HepG2 (cell line): ENCODE results near the gene MIB1. TPM values are rescaled to one million over a fixed set of nuclear protein-coding genes. Genes with fewer than 3 reads are reported as not detected.

ENCODE experiments used
- ATF6 ChIP-seq: sonication (generic); formaldehyde crosslinking; conservative IDR thresholded peaks from 2 replicates; pipeline ENCODE4 v1.4.0; 2020; ENCODE audit warnings: missing genetic modification reagents
- HNF1A ChIP-seq, 2 experiments: sonication (generic) in 1 of 2; formaldehyde crosslinking in 1 of 2; IDR thresholded peaks; 2 replicates each; pipeline versions ENCODE4 v1.4.0 to v1.6.1; 2016 to 2020; ENCODE audit warnings: borderline replicate concordance in 1 of 2, low read depth in 1 of 2, mild to moderate bottlenecking in 1 of 2, missing genetic modification reagents in 1 of 2
- IKZF4 ChIP-seq: sonication (generic); formaldehyde crosslinking; IDR thresholded peaks from 2 replicates; pipeline ENCODE4 v1.5.1; 2020; ENCODE audit warnings: borderline replicate concordance, mild to moderate bottlenecking, low read depth, missing genetic modification reagents; ENCODE audit errors: not compliant biosample characterization
- IRF1 ChIP-seq: sonication (generic); formaldehyde crosslinking; IDR thresholded peaks from 2 replicates; pipeline ENCODE4 v1.4.0; 2020; ENCODE audit warnings: low read depth, mild to moderate bottlenecking, missing genetic modification reagents
- KLF15 ChIP-seq: sonication (generic); formaldehyde crosslinking; IDR thresholded peaks from 2 replicates; pipeline ENCODE4 v1.8.1; 2023; ENCODE audit warnings: borderline replicate concordance, mild to moderate bottlenecking, inconsistent platforms, missing genetic modification reagents, mixed read lengths
- PHF5A ChIP-seq: IDR thresholded peaks from one replicate; pipeline ENCODE4 v1.6.1; 2018; ENCODE audit warnings: low read depth, missing genetic modification reagents; ENCODE audit not compliant: unreplicated experiment
- XBP1 ChIP-seq: sonication (generic); formaldehyde crosslinking; IDR thresholded peaks from 2 replicates; pipeline ENCODE4 v1.5.0; 2020; ENCODE audit warnings: missing genetic modification reagents
- ZNF256 ChIP-seq: sonication (generic); formaldehyde crosslinking; conservative IDR thresholded peaks from 2 replicates; pipeline ENCODE4 v1.4.0; 2020; ENCODE audit warnings: missing genetic modification reagents
- ZNF383 ChIP-seq: sonication (generic); formaldehyde crosslinking; IDR thresholded peaks from 2 replicates; pipeline ENCODE4 v1.4.0; 2020; ENCODE audit warnings: missing genetic modification reagents, mild to moderate bottlenecking, borderline replicate concordance
- ZNF441 ChIP-seq: sonication (generic); formaldehyde crosslinking; IDR thresholded peaks from 2 replicates; pipeline ENCODE4 v1.7.0; 2021; ENCODE audit warnings: missing genetic modification reagents, borderline replicate concordance
- ZNF589 ChIP-seq: sonication (generic); formaldehyde crosslinking; conservative IDR thresholded peaks from 2 replicates; pipeline ENCODE4 v1.8.0; 2022; ENCODE audit warnings: mild to moderate bottlenecking, moderate library complexity, missing genetic modification reagents
- ZNF674 ChIP-seq: sonication (generic); formaldehyde crosslinking; IDR thresholded peaks from 2 replicates; pipeline ENCODE4 v1.5.0; 2020; ENCODE audit warnings: low read depth, mild to moderate bottlenecking, missing genetic modification reagents
- ZNF720 ChIP-seq: sonication (generic); formaldehyde crosslinking; IDR thresholded peaks from 2 replicates; pipeline ENCODE4 v1.4.0; 2020; ENCODE audit warnings: missing genetic modification reagents
- polyA plus RNA-seq, 8 experiments: library from polyadenylated mRNA; depleted of rRNA in 3 of 8; stranded (reverse) in 7 of 8; unstranded in 1 of 8; fragments of >200 nt; fragmentation: Illumina TruSeq in 4 of 8; extraction: Trizol in 4 of 8; gene quantifications; 2 replicates each; pipeline versions ENCODE4 v1.2.1 to v1.2.3, GENCODE V29; 2011 to 2016; ENCODE audit warnings: low read depth in 4 of 8, missing spikeins in 1 of 8, mixed read lengths in 1 of 8; ENCODE audit not compliant: insufficient read depth in 1 of 8
- total RNA-seq, 5 experiments: library from RNA; depleted of rRNA; stranded (reverse); fragments of >200 nt; fragmentation: Illumina TruSeq; extraction: Trizol; gene quantifications; 2 replicates each; pipeline ENCODE4 v1.2.3, GENCODE V29; 2016; ENCODE audit warnings: low read depth in 1 of 5

Gene MIB1
- total and polyA plus RNA-seq, 2 of the 13 experiments (the other 11 are each of a cell fraction or from before 2014, with no cell fraction given): 12.0 to 47.0 TPM

- TF ChIP-seq IRF1 (CRISPR knock-in tag) (no peak), XBP1 (CRISPR knock-in tag) (no peak), ZNF720 (CRISPR knock-in tag) (no peak), KLF15 (peak; percentile 55; the same call in 1 of the 2 replicates), IKZF4 (CRISPR knock-in tag) (no peak), ZNF674 (CRISPR knock-in tag) (no peak), HNF1A (IDR thresholded peaks at IDR 0.05; ENCODE audit: low read depth) (no peak), HNF1A (CRISPR knock-in tag; IDR thresholded peaks at IDR 0.05; ENCODE audit: borderline replicate concordance) (no peak), ZNF441 (CRISPR knock-in tag) (peak; percentile 44; the same call in 1 of the 2 replicates), ATF6 (no peak), PHF5A (CRISPR knock-in tag) (no peak), ZNF256 (CRISPR knock-in tag) (no peak), ZNF589 (no peak), ZNF383 (no peak)
Measured at GRCh38 chr18:21704603-21705364, 35.8 kb upstream of the MIB1 start, which contains the start of gene ABHD3 (continued).
